Measurements from ENCODE around the gene GLG1.
A peak's percentile ranks its signal among the peaks of the same experiment; 100 is the strongest.

GLG1 gene

DNA sequence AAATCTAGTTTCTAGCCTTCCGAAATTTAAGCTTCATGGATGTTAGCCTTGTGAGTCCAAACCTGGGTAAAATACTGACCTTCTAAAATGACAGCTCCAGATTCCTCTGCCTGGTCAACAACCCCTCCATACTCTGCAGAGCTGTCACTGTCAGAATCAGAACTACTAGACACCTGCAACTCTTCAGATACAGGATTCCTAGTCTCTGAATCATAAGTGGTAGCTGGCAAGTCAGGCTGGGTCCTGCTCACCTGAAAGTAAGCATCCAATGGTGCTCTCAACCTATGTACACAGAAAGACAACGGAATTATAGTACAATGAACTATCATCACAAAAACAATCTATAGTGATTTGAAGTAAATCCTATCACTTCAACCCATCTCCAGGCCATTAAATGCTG is 44.9 kb upstream of the GLG1 start:
- WGBS, result 100% methylated on average over 2 of the region's 2 CpGs
- H3K4ac ChIP-seq (ENCODE audit: low read depth in 1 of 2, low read length in 2 of 2), result no peak overlapping the region

DNA sequence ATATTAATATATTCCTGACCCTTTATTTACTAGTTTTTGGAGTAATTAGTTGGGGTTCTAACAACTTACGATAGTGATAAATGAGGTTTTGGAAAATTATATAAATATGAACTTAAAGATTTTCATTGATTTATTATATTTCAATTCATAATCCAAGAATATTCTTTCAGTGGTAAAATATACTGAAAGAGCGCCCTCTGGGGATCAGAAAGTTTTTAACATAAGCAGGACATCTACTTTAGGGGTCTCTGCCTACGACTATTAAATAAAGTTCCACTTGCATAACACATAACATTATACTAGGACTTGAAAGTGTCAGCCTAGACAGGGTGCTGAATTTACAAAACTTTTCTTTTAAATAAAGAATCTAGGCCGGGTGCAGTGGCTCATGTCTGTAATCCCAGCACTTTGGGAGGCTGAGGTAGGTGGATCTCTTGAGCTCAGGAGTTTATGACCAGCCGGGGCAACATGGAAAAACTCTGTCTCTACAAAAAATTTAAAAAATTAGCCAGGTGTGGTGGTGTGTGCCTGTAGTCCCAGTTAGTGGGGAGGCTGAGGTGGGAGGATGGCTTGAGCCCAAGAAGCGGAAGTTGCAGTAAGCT is 44.2 kb upstream of the GLG1 start:
- H2AFZ ChIP-seq (ENCODE audit: low read depth, low read length), result no peak overlapping the region
- H2BK15ac ChIP-seq (ENCODE audit: low read depth, poor library complexity, severe bottlenecking), result no peak overlapping the region
- H4K91ac ChIP-seq (ENCODE audit: low read length), result no peak overlapping the region
- H2BK5ac ChIP-seq (ENCODE audit: low read depth, low read length, poor library complexity, severe bottlenecking), result no peak overlapping the region
- peaks cover 19 to 71% of the 10 kb centered on the region in 2 experiments for H3K36me3 ChIP-seq (ENCODE audit: control insufficient read depth in 1 of 2, insufficient read depth in 2 of 2, low read depth in 1 of 2, low read length in 2 of 2)
- no peak overlapping the region for H2BK12ac ChIP-seq (ENCODE audit: low read length in 2 of 2)
- no peak overlapping the region for H3K4ac ChIP-seq (ENCODE audit: low read depth in 1 of 2, low read length in 2 of 2)
- H3K4me1 ChIP-seq (ENCODE audit: control insufficient read depth, insufficient read depth, low read depth, low read length), result peaks cover 9% of the 10 kb centered on the region
- H3K4me2 ChIP-seq (ENCODE audit: low read length, poor library complexity, severe bottlenecking), result no peak overlapping the region
- H2AK5ac ChIP-seq (ENCODE audit: low read length, severe bottlenecking), result no peak overlapping the region
- H4K8ac ChIP-seq (ENCODE audit: low read length), result no peak overlapping the region
- H2BK120ac ChIP-seq (ENCODE audit: low read depth, low read length), result no peak overlapping the region
- H3K14ac ChIP-seq (ENCODE audit: low read length in 2 of 2), result no peak overlapping the region
- no peaks in the 10 kb centered on the region for H3K27me3 ChIP-seq (ENCODE audit: control insufficient read depth in 1 of 2, insufficient read depth in 1 of 2, low read length in 2 of 2)
- DNase-seq, result peak; percentile 29
- no peaks in the 10 kb centered on the region for H3K9me3 ChIP-seq (ENCODE audit: control insufficient read depth, low read length)
- WGBS, result 85% methylated on average over 5 of the region's 6 CpGs
- no peak overlapping the region for H3K23ac ChIP-seq (ENCODE audit: low read length in 2 of 2)
- H3K79me1 ChIP-seq (replicated peaks; ENCODE audit: low read length, poor library complexity, severe bottlenecking), result peaks cover 12% of the 10 kb centered on the region
- H3K4me3 ChIP-seq (ENCODE audit: insufficient read depth in 1 of 2, low read depth in 1 of 2, low read length in 2 of 2), result no peak overlapping the region
- H3K18ac ChIP-seq (ENCODE audit: low read depth in 1 of 2, low read length in 2 of 2), result no peak overlapping the region
- no peak overlapping the region for H3K27ac ChIP-seq (ENCODE audit: low read length, poor library complexity, severe bottlenecking)
- no peak overlapping the region for H3K9ac ChIP-seq (ENCODE audit: low read length)

More for the DNA sequence above, 44.9 kb upstream of the GLG1 start:
- no peak overlapping the region for H2BK15ac ChIP-seq (ENCODE audit: low read depth, poor library complexity, severe bottlenecking)
- H3K27ac ChIP-seq (ENCODE audit: low read length, poor library complexity, severe bottlenecking), result no peak overlapping the region
- no peak overlapping the region for H2BK120ac ChIP-seq (ENCODE audit: low read depth, low read length)
- H3K4me1 ChIP-seq (ENCODE audit: control insufficient read depth, insufficient read depth, low read depth, low read length), result peaks cover 8% of the 10 kb centered on the region
- H4K8ac ChIP-seq (ENCODE audit: low read length), result no peak overlapping the region
- no peak overlapping the region for H3K14ac ChIP-seq (ENCODE audit: low read length in 2 of 2)
- no peak overlapping the region for H3K18ac ChIP-seq (ENCODE audit: low read depth in 1 of 2, low read length in 2 of 2)
- H3K27me3 ChIP-seq (ENCODE audit: control insufficient read depth in 1 of 2, insufficient read depth in 1 of 2, low read length in 2 of 2), result no peaks in the 10 kb centered on the region
- H3K4me3 ChIP-seq (ENCODE audit: insufficient read depth in 1 of 2, low read depth in 1 of 2, low read length in 2 of 2), result no peak overlapping the region
- H3K9me3 ChIP-seq (ENCODE audit: control insufficient read depth, low read length), result no peaks in the 10 kb centered on the region
- H2AK5ac ChIP-seq (ENCODE audit: low read length, severe bottlenecking), result peak overlapping the region; percentile 48
- peaks cover 17 to 67% of the 10 kb centered on the region in 2 experiments for H3K36me3 ChIP-seq (ENCODE audit: control insufficient read depth in 1 of 2, insufficient read depth in 2 of 2, low read depth in 1 of 2, low read length in 2 of 2)
- H3K4me2 ChIP-seq (ENCODE audit: low read length, poor library complexity, severe bottlenecking), result no peak overlapping the region
- DNase-seq, result no peak
- peak overlapping the region; percentile 14 for H2AFZ ChIP-seq (ENCODE audit: low read depth, low read length)
- no peak overlapping the region for H3K9ac ChIP-seq (ENCODE audit: low read length)
- no peak overlapping the region for H2BK5ac ChIP-seq (ENCODE audit: low read depth, low read length, poor library complexity, severe bottlenecking)
- H3K23ac ChIP-seq (ENCODE audit: low read length in 2 of 2), result no peak overlapping the region
- H4K91ac ChIP-seq (ENCODE audit: low read length), result no peak overlapping the region
- H2BK12ac ChIP-seq (ENCODE audit: low read length in 2 of 2), result no peak overlapping the region
- peaks cover 12% of the 10 kb centered on the region for H3K79me1 ChIP-seq (replicated peaks; ENCODE audit: low read length, poor library complexity, severe bottlenecking)

DNA sequence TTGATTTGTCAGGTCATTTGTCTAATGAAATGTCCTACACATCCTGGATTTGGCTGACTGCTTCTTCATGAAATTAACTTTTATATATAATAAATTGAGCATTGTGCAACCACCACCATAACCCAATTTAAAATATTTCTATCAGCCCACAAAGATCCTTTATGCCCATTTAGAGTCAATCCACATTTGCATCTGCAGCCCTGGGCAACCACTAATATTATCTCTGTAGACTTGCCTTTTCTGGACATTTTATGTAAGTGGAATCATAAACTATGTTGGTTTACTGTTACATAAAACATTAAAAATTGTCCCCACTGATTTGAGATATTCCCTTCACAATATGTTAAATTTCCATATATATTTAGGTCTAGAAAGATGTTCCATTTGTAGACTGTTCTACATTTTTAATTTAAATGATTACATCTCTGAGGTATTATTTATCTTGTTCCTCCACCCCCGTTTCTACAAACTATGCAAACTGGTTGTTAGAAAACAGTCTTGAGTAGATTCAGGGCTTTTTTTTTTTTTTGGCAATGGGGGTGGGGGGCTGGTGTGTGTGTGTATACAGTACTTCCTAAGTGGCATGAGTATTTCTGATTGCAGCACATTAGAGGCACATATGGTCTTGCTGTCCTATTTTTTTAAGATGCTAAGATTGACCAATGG is 43.1 kb upstream of the GLG1 start:
- DNase-seq, result no peak
- Histone ChIP-seq H4K91ac (ENCODE audit: low read length) (no peak overlapping the region), H3K4me2 (ENCODE audit: low read length, poor library complexity, severe bottlenecking) (no peak overlapping the region), H3K36me3 (ENCODE audit: control insufficient read depth in 1 of 2, insufficient read depth in 2 of 2, low read depth in 1 of 2, low read length in 2 of 2) (peaks cover 20 to 79% of the 10 kb centered on the region in 2 experiments), H3K18ac (ENCODE audit: low read depth in 1 of 2, low read length in 2 of 2) (no peak overlapping the region), H3K4me1 (ENCODE audit: control insufficient read depth, insufficient read depth, low read depth, low read length) (peaks cover 9% of the 10 kb centered on the region), H3K27ac (ENCODE audit: low read length, poor library complexity, severe bottlenecking) (no peak overlapping the region), H2BK5ac (ENCODE audit: low read depth, low read length, poor library complexity, severe bottlenecking) (no peak overlapping the region), H3K14ac (ENCODE audit: low read length in 2 of 2) (no peak overlapping the region), H3K79me1 (replicated peaks; ENCODE audit: low read length, poor library complexity, severe bottlenecking) (peaks cover 12% of the 10 kb centered on the region), H2BK15ac (ENCODE audit: low read depth, poor library complexity, severe bottlenecking) (no peak overlapping the region), H2AK5ac (ENCODE audit: low read length, severe bottlenecking) (no peak overlapping the region), H4K8ac (ENCODE audit: low read length) (no peak overlapping the region), H3K4me3 (ENCODE audit: insufficient read depth in 1 of 2, low read depth in 1 of 2, low read length in 2 of 2) (no peak overlapping the region), H2BK120ac (ENCODE audit: low read depth, low read length) (no peak overlapping the region), H2AFZ (ENCODE audit: low read depth, low read length) (no peak overlapping the region), H3K23ac (ENCODE audit: low read length in 2 of 2) (no peak overlapping the region), H3K27me3 (ENCODE audit: control insufficient read depth in 1 of 2, insufficient read depth in 1 of 2, low read length in 2 of 2) (no peaks in the 10 kb centered on the region), H3K4ac (ENCODE audit: low read depth in 1 of 2, low read length in 2 of 2) (no peak overlapping the region), H3K9ac (ENCODE audit: low read length) (no peak overlapping the region), H3K9me3 (ENCODE audit: control insufficient read depth, low read length) (no peaks in the 10 kb centered on the region), H2BK12ac (ENCODE audit: low read length in 2 of 2) (no peak overlapping the region)
- WGBS, result 100% methylated on average over 1 of the region's 1 CpG

DNA sequence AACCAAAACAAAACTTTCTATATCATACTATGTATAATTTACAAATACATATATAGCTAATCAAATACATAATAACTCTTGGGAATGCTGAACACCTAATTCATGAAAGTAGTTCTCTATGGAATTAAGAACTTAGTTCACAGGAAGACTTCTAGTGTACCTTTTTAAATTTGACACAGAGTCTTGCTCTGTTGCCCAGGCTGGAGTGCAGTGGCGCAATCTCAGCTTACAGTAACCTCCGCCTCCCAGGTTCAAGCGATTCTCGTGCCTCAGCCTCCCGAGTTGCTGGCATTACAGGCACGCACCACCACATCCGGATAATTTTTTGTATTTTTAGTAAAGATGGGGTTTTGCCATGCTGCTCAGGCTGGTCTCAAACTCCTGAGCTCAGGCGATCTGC is 35.1 kb upstream of the GLG1 start:
- Histone ChIP-seq H3K27me3 (ENCODE audit: control insufficient read depth in 1 of 2, insufficient read depth in 1 of 2, low read length in 2 of 2) (no peaks in the 10 kb centered on the region), H2BK5ac (ENCODE audit: low read depth, low read length, poor library complexity, severe bottlenecking) (no peak overlapping the region), H2AK5ac (ENCODE audit: low read length, severe bottlenecking) (no peak overlapping the region), H2BK120ac (ENCODE audit: low read depth, low read length) (no peak overlapping the region), H3K9ac (ENCODE audit: low read length) (no peak overlapping the region), H3K9me3 (ENCODE audit: control insufficient read depth, low read length) (no peaks in the 10 kb centered on the region), H4K91ac (ENCODE audit: low read length) (no peak overlapping the region), H3K27ac (ENCODE audit: low read length, poor library complexity, severe bottlenecking) (no peak overlapping the region), H3K4ac (ENCODE audit: low read depth in 1 of 2, low read length in 2 of 2) (no peak overlapping the region), H3K14ac (ENCODE audit: low read length in 2 of 2) (no peak overlapping the region), H3K4me2 (ENCODE audit: low read length, poor library complexity, severe bottlenecking) (no peak overlapping the region), H2BK12ac (ENCODE audit: low read length in 2 of 2) (no peak overlapping the region), H3K36me3 (ENCODE audit: control insufficient read depth in 1 of 2, insufficient read depth in 2 of 2, low read depth in 1 of 2, low read length in 2 of 2) (peaks cover 30 to 77% of the 10 kb centered on the region in 2 experiments), H2BK15ac (ENCODE audit: low read depth, poor library complexity, severe bottlenecking) (no peak overlapping the region), H4K8ac (ENCODE audit: low read length) (no peak overlapping the region), H3K4me1 (ENCODE audit: control insufficient read depth, insufficient read depth, low read depth, low read length) (peaks cover 4% of the 10 kb centered on the region), H2AFZ (ENCODE audit: low read depth, low read length) (no peak overlapping the region), H3K79me1 (replicated peaks; ENCODE audit: low read length, poor library complexity, severe bottlenecking) (peaks cover 16% of the 10 kb centered on the region), H3K18ac (ENCODE audit: low read depth in 1 of 2, low read length in 2 of 2) (no peak overlapping the region), H3K4me3 (ENCODE audit: insufficient read depth in 1 of 2, low read depth in 1 of 2, low read length in 2 of 2) (no peak overlapping the region), H3K23ac (ENCODE audit: low read length in 2 of 2) (no peak overlapping the region)
- WGBS, result 97% methylated on average over 8 of the region's 8 CpGs
- DNase-seq, result no peak
